Measurements from ENCODE around the gene CELF4.

DNA sequence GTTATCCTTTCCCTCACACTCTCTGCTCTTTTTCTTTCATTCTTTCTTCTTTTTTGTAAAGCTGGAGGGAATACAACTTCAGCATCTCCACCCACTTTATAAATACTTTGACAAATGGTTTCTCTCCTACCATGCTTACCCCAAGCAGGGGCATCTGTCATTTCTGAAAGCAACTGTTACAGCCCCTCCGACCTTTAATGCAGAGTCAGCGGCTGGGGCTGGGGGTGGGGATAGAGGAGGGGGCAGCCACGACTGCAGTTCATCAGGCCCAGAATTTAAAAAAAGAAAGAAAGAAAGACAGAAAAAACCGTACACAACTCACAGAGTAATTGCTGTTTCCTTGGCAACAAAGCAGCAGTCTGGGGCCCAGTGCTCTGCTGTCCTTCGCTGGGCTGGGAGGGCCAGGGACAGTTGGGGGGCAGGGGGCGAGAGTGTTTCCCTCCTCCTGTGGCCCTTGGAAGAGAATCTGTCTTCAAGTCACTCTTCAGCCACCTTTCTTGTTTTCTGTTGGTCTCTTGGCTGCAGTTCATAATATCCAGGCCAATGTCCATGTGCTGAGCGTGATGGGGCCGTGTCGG, 53.8 kb downstream of the CELF4 start:
- TF ChIP-seq, protein P1, sequence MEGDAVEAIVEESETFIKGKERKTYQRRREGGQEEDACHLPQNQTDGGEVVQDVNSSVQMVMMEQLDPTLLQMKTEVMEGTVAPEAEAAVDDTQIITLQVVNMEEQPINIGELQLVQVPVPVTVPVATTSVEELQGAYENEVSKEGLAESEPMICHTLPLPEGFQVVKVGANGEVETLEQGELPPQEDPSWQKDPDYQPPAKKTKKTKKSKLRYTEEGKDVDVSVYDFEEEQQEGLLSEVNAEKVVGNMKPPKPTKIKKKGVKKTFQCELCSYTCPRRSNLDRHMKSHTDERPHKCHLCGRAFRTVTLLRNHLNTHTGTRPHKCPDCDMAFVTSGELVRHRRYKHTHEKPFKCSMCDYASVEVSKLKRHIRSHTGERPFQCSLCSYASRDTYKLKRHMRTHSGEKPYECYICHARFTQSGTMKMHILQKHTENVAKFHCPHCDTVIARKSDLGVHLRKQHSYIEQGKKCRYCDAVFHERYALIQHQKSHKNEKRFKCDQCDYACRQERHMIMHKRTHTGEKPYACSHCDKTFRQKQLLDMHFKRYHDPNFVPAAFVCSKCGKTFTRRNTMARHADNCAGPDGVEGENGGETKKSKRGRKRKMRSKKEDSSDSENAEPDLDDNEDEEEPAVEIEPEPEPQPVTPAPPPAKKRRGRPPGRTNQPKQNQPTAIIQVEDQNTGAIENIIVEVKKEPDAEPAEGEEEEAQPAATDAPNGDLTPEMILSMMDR (IDR thresholded peaks at IDR 0.05) = no peak
- no peak for TF ChIP-seq POLR2A (IDR thresholded peaks at IDR 0.05)
